PC-3 (cell line): ENCODE measurements around the gene SLC24A3. TPM values are rescaled to one million over a fixed set of nuclear protein-coding genes. Genes with fewer than 3 reads are reported as not detected.

Experiments
- ATAC-seq: fragments of 200-7000 bp; cut with Tn5 transposase; 2 replicates; pipeline ENCODE4 v1.9.1; 2020; ENCODE audit warnings: mild to moderate bottlenecking, moderate library complexity
- BruUV-seq: library from RNA; stranded (reverse); fragments of 400-500 nt; replicated peaks from 2 replicates; lab custom pipeline; 2021; lab: Mats Ljungman, UMichigan
- CTCF ChIA-PET: fragments of 300-600 bp; sonication (Branson Sonifier 250); formaldehyde crosslinking; loops from one replicate; lab custom pipeline; 2022; ENCODE audit warnings: antibody characterized with exemption; lab: Charles Lee
- POLR2A ChIA-PET: fragments of 300-600 bp; sonication (Branson Sonifier 250); formaldehyde crosslinking; loops from one replicate; lab custom pipeline; 2022; ENCODE audit warnings: antibody characterized with exemption; ENCODE audit not compliant: unreplicated experiment; lab: Charles Lee
- DNase-seq: peaks from one replicate; pipeline ENCODE4 v3.0.0-alpha.2; 2015
- H2AFZ ChIP-seq: fragments of 300-600 bp; sonication (generic); 2 replicates; pipeline ENCODE4 v1.6.0; 2016; ENCODE audit warnings: antibody characterized with exemption, low read length
- H3F3A ChIP-seq: fragments of 300-600 bp; sonication (generic); one replicate; pipeline ENCODE4 v1.6.0; 2017; ENCODE audit warnings: antibody characterized with exemption, low read length, control low read depth, mild to moderate bottlenecking; ENCODE audit not compliant: unreplicated experiment
- H3K27ac ChIP-seq: fragments of 300-600 bp; sonication (generic); 2 replicates; pipeline ENCODE4 v1.5.1; 2016; ENCODE audit warnings: mild to moderate bottlenecking, low read length
- H3K27me3 ChIP-seq: fragments of 300-600 bp; sonication (generic); 2 replicates; pipeline ENCODE4 v1.6.1; 2016; ENCODE audit warnings: low read length, mixed read lengths
- H3K36me3 ChIP-seq: fragments of 300-600 bp; sonication (generic); 2 replicates; pipeline ENCODE4 v1.6.1; 2016; ENCODE audit warnings: low read depth, mixed run types, low read length, mixed read lengths
- H3K4me1 ChIP-seq: fragments of 300-600 bp; sonication (generic); 2 replicates; pipeline ENCODE4 v1.5.1; 2016; ENCODE audit warnings: low read length; ENCODE audit not compliant: insufficient read depth
- H3K4me2 ChIP-seq: fragments of 300-600 bp; sonication (generic); 2 replicates; pipeline ENCODE4 v1.6.0; 2016; ENCODE audit warnings: low read length
- H3K4me3 ChIP-seq: fragments of 300-600 bp; sonication (generic); 2 replicates; pipeline ENCODE4 v1.5.1; 2016; ENCODE audit warnings: mild to moderate bottlenecking, low read length, mixed read lengths
- H3K79me2 ChIP-seq: fragments of 300-600 bp; sonication (generic); 2 replicates; pipeline ENCODE4 v1.6.1; 2017; ENCODE audit warnings: low read length, mixed read lengths
- H3K9ac ChIP-seq: fragments of 300-600 bp; sonication (generic); 2 replicates; pipeline ENCODE4 v1.6.0; 2016; ENCODE audit warnings: mild to moderate bottlenecking, low read length
- H3K9me2 ChIP-seq: fragments of 300-600 bp; sonication (generic); replicated peaks from 2 replicates; pipeline ENCODE4 v1.6.1; 2016; ENCODE audit warnings: mixed run types, low read length, mixed read lengths
- H3K9me3 ChIP-seq: fragments of 300-600 bp; sonication (generic); 2 replicates; pipeline ENCODE4 v1.6.1; 2016; ENCODE audit warnings: low read length, mixed read lengths
- H4K20me1 ChIP-seq: fragments of 300-600 bp; sonication (generic); 2 replicates; pipeline ENCODE4 v1.6.1; 2016; ENCODE audit warnings: low read length, mixed read lengths
- CTCF ChIP-seq: fragments of 300-600 bp; sonication (generic); conservative IDR thresholded peaks from 2 replicates; pipeline ENCODE4 v1.5.1; 2017; ENCODE audit warnings: antibody characterized with exemption, low read depth, mild to moderate bottlenecking, low read length
- EZH2 ChIP-seq: fragments of 300-600 bp; sonication (generic); IDR thresholded peaks from one replicate; pipeline ENCODE4 v1.6.1; 2017; ENCODE audit warnings: antibody characterized with exemption, mild to moderate bottlenecking, low read length; ENCODE audit not compliant: unreplicated experiment
- EZH2phosphoT487 ChIP-seq: fragments of 300-600 bp; sonication (generic); IDR thresholded peaks from 2 replicates; pipeline ENCODE4 v1.6.1; 2018; ENCODE audit warnings: mild to moderate bottlenecking, antibody characterized with exemption, low read length, borderline replicate concordance
- intact Hi-C: fragments of 100-400 bp; cut with micrococcal nuclease; formaldehyde crosslinking; loops from 2 replicates; pipeline ENCODE4 v1.9.0; 2023
- total RNA-seq: library from RNA; depleted of rRNA; stranded (reverse); fragments of >200 nt; gene quantifications from 2 replicates; pipeline ENCODE4 v1.2.3, GENCODE V29; 2014

Gene SLC24A3
- total RNA-seq, 1 experiment from 2014 or later = 0.11 TPM

DNA sequence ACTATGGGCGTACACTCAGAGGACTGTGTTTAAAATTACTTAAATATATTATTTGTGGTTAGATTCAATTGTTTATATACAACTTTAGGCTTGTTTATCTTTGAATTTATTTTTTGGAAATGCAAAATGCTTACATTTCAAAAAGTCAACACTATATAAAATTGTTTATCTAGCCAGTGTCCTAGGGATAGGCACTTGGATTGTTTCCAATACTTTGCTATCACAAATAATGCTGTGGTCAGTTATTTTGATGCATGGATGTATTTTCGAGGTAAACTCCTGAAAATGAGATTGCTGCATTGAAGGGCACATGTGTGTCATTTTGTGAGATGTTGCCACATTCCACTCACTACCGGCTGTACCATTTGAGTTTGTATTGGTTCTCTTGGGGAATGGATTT, 213.9 kb downstream of the SLC24A3 start:
- no peak for ATAC-seq
- Histone ChIP-seq H3K4me1 (no peaks in the 10 kb centered on the region), H3K9me3 (no peaks in the 10 kb centered on the region), H2AFZ (no peak overlapping the region), H3K9me2 (no peaks in the 10 kb centered on the region), H3K79me2 (no peaks in the 10 kb centered on the region), H4K20me1 (no peaks in the 10 kb centered on the region), H3K4me3 (no peak overlapping the region), H3K27ac (no peak overlapping the region), H3K36me3 (no peaks in the 10 kb centered on the region), H3K27me3 (peaks cover 95% of the 10 kb centered on the region), H3F3A (no peaks in the 10 kb centered on the region), H3K9ac (no peak overlapping the region), H3K4me2 (no peak overlapping the region)
- TF ChIP-seq EZH2 (no peak), CTCF (no peak), EZH2phosphoT487 (no peak)
- intact Hi-C loops = no loop called here
- BruUV-seq = no TSS peak
- DNase-seq = no peak
- ChIA-PET POLR2A (no interaction called here), CTCF (no interaction called here)

DNA sequence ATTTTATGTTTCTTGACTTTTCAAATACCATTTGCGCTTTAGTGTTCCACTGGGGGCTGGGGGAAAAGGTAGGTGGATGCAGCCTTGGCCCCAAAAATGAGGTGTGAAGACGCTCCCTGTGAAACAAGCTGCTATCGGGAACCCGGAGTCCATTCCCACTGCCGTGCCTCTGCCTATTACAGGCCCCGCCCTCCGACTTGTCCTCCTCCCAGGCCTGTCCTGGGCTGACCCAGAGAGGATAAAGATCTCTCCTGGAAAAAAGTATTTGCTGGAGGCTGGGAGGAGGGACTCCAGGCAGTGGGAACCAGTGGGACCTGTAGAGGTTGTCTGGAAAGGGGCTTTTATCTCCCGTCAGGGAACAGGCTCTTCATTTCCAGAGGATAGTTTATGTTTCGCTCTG, 215.0 kb downstream of the SLC24A3 start:
- DNase-seq = no peak
- Histone ChIP-seq H3K9me3 (no peaks in the 10 kb centered on the region), H3K9ac (no peak overlapping the region), H2AFZ (no peak overlapping the region), H3K27ac (no peak overlapping the region), H3K27me3 (peaks cover 93% of the 10 kb centered on the region), H3K9me2 (no peaks in the 10 kb centered on the region), H3K4me1 (no peaks in the 10 kb centered on the region), H4K20me1 (no peaks in the 10 kb centered on the region), H3K4me2 (no peak overlapping the region), H3F3A (no peaks in the 10 kb centered on the region), H3K4me3 (no peak overlapping the region), H3K36me3 (no peaks in the 10 kb centered on the region), H3K79me2 (no peaks in the 10 kb centered on the region)
- no TSS peak for BruUV-seq
- intact Hi-C loops = no loop called here
- ATAC-seq = no peak
- ChIA-PET CTCF (no interaction called here), POLR2A (no interaction called here)
- no peak for TF ChIP-seq CTCF

DNA sequence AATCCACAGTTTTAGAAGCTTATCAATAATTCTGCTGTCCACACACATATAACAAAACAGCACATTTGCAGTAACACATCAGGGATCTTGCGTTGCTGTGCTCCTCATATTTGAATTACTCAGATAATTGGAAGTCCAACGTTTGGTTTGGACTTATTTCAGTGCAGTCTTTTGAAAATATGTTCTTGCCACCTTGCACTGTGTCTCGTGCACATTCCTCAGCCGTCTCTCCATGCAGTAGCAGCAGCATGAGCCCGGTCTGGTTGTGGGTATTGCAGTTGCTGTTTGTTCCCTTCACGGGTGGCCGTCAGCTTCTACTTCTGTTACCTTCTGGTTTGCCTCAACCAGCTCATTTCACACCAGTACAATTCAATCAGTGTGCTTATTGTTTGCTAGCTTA, 215.5 kb downstream of the SLC24A3 start:
- ATAC-seq (no peak), DNase-seq (no peak)
- Histone ChIP-seq H3F3A (no peaks in the 10 kb centered on the region), H3K9me2 (no peaks in the 10 kb centered on the region), H2AFZ (no peak overlapping the region), H3K27ac (no peak overlapping the region), H3K79me2 (no peaks in the 10 kb centered on the region), H3K36me3 (no peaks in the 10 kb centered on the region), H4K20me1 (no peaks in the 10 kb centered on the region), H3K9ac (no peak overlapping the region), H3K9me3 (no peaks in the 10 kb centered on the region), H3K27me3 (peaks cover 93% of the 10 kb centered on the region), H3K4me3 (no peak overlapping the region), H3K4me1 (no peaks in the 10 kb centered on the region), H3K4me2 (no peak overlapping the region)
- CTCF ChIA-PET = no interaction called here
- TF ChIP-seq EZH2phosphoT487 (no peak), CTCF (no peak), EZH2 (no peak)
- no TSS peak for BruUV-seq
- POLR2A ChIA-PET = no interaction called here
- intact Hi-C loops = no loop called here
